NK-92 (cell line): ENCODE data around the gene BICRA.
"Not testable (repeated sequence)": the region's sequence is repeated elsewhere in the genome, so short reads cannot be mapped to it uniquely, and the experiment has no call there.

Experiments
- DNase-seq: peaks from one replicate; lab custom pipeline; 2025; ENCODE audit not compliant: unreplicated experiment; lab: John Stamatoyannopoulos, UW

Gene BICRA

DNA sequence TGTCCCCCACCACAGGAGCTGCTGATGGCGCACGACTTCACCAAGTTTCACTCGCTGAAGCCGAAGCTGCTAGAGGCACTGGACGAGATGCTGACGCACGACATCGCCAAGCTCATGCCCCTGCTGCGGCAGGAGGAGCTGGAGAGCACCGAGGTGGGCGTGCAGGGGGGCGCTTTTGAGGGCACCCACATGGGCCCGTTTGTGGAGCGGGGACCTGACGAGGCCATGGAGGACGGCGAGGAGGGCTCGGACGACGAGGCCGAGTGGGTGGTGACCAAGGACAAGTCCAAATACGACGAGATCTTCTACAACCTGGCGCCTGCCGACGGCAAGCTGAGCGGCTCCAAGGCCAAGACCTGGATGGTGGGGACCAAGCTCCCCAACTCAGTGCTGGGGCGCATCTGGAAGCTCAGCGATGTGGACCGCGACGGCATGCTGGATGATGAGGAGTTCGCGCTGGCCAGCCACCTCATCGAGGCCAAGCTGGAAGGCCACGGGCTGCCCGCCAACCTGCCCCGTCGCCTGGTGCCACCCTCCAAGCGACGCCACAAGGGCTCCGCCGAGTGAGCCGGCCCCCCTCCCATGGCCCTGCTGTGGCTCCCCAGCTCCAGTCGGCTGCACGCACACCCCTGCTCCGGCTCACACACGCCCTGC is 132.1 kb downstream of the BICRA start:
- no peak for DNase-seq

DNA sequence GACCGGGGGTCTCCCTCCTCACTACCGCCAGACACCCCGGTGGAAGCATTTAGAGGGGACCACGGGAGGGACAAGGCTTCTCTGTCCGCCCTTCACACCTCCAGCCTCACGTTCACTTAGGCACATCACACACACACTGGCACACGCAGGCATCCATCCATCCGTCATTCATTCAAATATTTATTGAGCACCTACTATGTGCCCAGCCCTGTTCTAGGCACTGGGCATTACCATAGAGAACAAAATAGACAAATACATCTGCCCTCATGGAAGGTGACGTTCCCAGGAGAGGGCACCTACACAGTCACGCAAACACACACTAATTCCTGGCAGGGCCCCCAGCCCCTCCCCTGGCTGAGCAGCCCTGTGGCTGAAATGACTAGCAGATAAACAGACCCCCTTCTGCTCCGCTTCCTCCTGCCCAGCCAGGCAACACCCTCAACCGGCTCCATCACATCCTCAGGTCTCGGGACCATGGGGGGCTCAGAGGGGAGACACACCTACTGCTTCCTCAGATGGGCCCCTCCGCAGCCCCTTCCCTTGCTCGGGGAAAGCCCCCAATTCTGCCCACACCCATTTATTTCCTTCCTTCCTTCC is 132.7 kb downstream of the BICRA start:
- no peak for DNase-seq

DNA sequence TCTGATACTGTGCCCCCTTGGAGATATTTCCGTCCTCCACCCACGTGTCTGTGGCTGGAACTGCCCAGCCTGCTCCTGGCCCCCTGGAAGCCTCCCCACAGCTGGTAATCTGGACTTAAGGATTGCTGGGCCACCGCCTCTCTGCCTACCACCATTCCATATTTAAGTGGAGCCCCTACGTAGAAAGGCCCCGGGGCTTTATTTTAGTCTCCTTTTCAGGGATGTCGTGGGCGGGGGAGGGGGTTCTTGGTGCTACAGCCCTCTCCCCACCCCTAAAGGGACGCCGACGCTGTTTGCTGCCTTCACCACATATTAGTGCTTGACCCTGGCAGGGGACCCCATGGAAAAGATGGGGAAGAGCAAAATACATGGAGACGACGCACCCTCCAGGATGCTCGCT is 133.7 kb downstream of the BICRA start:
- no peak for DNase-seq

DNA sequence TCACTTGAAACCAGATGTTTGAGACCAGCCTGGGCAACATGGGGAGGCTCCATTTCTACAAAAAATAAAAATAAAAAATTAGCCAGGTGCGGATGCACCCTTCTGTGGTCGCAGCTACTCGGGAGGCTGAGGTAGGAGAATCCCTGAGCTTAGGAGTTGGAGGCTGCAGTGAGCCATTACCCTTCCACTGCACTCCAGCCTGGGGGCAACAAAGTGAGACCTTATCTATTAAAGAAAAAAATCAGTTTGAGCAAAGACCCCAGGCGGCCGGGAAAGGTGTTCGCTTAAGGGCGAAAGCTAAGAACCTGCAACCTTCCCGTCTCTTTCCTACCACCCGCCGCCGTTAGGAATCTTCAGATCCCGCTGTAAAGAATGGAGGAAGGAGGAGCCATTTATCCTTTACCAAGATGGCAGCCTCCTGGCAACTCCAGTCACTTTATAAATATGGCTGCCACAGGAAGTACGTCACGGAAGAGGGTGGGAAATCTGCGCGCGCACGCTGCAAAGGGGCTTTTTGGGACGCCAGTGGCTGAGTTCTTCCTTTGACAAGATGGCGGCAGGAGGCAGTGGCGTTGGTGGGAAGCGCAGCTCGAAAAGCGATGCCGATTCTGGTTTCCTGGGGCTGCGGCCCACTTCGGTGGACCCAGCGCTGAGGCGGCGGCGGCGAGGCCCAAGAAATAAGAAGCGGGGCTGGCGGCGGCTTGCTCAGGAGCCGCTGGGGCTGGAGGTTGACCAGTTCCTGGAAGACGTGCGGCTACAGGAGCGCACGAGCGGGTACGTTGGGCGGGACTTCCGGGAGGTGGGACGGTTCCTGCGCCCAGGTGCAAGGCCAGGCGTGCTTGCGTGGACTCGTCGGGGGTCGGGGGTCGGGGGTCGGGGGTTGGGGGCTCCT is 136.3 kb downstream of the BICRA start, which contains the start of gene NOP53:
Gene NOP53 (plus strand): TSS at position 537 of the 892 bp plus-strand sequence. CDS start 14 bp downstream, at position 551.
- DNase-seq = peak; percentile 68

DNA sequence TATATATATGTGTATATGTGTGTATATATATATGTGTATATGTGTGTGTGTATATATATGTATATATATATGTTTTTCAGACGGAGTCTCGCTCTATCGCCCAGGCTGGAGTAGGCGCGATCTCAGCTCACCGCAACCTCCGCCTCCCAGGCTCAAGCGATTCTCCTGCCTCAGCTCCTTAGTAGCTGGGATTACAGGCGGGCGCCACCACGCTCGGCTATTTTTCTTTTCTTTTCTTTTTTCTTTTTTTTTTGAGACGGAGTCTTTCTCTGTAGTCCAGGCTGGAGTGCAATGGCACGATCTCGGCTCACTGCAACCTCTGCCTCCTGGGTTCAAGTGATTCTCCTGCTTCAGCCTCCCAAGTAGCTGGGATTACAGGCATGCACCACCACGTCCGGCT is 137.2 kb downstream of the BICRA start:
- DNase-seq = not testable (repeated sequence)

DNA sequence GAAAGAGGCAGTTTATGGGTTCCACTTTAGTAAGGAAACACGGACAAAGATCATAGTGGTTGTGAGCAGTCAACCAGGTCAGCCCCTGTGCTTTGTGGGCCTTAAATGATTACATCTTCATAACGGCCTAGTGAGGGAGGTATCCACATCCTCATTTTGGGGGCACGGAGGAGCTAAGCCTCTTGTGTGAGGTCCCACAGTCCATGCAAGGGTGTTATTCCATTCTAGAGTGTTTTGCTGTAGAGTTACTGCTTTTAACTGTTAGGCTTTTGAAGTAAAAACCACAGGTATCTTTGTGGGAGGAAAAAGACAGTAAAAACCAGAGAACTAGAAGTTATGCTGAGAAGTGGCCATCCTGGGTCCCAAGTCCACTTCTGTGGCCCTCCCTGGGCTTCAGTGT is 140.4 kb downstream of the BICRA start:
- DNase-seq = no peak

DNA sequence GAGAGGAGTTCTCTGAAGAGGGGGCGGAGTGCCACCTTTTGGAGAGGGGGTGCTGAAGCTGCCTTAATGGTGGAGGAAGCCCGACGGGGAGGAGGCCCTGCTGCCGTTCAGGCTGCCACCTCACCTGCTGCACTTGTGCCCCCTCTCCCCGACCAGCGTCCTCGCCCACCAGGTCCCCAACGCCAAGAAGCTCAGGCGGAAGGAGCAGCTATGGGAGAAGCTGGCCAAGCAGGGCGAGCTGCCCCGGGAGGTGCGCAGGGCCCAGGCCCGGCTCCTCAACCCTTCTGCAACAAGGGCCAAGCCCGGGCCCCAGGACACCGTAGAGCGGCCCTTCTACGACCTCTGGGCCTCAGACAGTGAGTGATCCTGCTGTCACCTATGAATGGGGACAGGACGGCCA is 141.8 kb downstream of the BICRA start:
- no peak for DNase-seq

DNA sequence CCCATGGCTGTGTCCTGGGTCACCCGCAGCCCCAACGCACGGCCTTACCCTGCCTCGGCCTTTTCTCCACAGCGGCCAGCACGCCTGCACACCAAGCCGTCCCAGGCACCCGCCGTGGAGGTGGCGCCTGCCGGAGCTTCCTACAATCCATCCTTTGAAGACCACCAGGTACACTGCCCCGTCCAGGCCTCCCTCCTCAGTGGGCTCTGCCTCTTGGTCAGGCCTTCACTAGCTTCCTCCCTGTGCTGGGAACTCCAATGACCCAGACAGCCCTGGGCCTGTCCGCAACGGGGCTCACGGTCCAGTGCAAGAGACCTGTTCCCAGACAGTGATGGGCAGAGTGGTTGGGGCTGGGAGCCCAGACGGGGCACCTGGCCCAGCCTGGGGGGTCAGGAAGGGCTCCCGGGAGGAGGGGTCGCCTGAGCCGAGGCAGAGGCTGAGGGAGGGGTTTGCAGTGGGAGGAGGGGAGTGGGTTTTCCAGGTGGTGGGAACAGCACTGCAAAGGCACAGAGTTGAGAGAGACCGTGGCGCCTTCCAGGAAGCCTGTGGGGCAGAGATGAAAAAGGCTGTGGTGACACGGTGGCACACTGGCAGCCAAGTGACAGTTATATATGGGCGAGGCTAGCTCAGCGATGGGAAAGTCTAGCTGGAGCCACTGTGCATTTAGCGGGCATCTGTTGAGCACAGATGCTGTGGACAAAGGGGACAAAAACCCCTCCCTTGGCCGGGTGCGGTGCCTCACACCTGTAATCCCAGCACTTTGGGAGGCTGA is 143.7 kb downstream of the BICRA start:
- DNase-seq = no peak
